Tibial nerve (tissue), 4 donors: ENCODE measurements around the gene SCFD1. TPM values are rescaled to one million over a fixed set of nuclear protein-coding genes. Genes with fewer than 3 reads are reported as not detected.

Source experiments
- DNase-seq, 2 donors: peaks; one replicate each; pipeline ENCODE4 v3.0.0-alpha.2; 2019; ENCODE audit warnings: low spot score in 2 of 2
- H3K27ac ChIP-seq, 4 donors: fragments of 200-600 bp; sonication (generic) in 3 of 4; one replicate each; pipeline ENCODE4 v1.5.1; 2017 to 2019; ENCODE audit warnings: mild to moderate bottlenecking in 1 of 4
- H3K27me3 ChIP-seq, 2 donors: fragments of 200-600 bp; sonication (generic) in 1 of 2; one replicate each; pipeline versions ENCODE4 v1.5.1 to v1.6.0; 2017 to 2019
- H3K36me3 ChIP-seq, 3 donors: fragments of 200-600 bp; sonication (generic); one replicate each; pipeline ENCODE4 v1.5.1; 2018 to 2019
- H3K4me1 ChIP-seq, 4 donors: fragments of 200-600 bp; sonication (generic) in 3 of 4; one replicate each; pipeline ENCODE4 v1.5.1; 2017 to 2019
- H3K4me3 ChIP-seq, 4 donors: fragments of 200-600 bp; sonication (generic) in 3 of 4; one replicate each; pipeline ENCODE4 v1.5.1; 2017 to 2019; ENCODE audit warnings: mild to moderate bottlenecking in 1 of 4, moderate library complexity in 1 of 4
- H3K9me3 ChIP-seq, 4 donors: fragments of 200-600 bp; sonication (generic) in 3 of 4; one replicate each; pipeline ENCODE4 v1.5.1; 2017 to 2019
- EP300 ChIP-seq, 2 donors: sonication (generic); formaldehyde crosslinking; IDR thresholded peaks; one replicate each; pipeline ENCODE4 v1.6.1; 2017; ENCODE audit warnings: antibody characterized with exemption in 2 of 2, mild to moderate bottlenecking in 1 of 2
- POLR2A ChIP-seq, 2 donors: fragments of 450-650 bp; IDR thresholded peaks; one replicate each; pipeline ENCODE4 v1.6.1; 2017; ENCODE audit warnings: antibody characterized with exemption in 2 of 2, mild to moderate bottlenecking in 2 of 2, moderate library complexity in 2 of 2
- WGBS, 2 donors: methylation state at CpG; one replicate each; pipeline ENCODE4 v1.1.5; 2018; 5-methylcytosine and 5-hydroxymethylcytosine counted together
- total RNA-seq, 4 donors: library from RNA; depleted of rRNA; stranded (reverse); fragments of >200 nt; gene quantifications; one replicate each; pipeline ENCODE4 v1.1.0, GENCODE V29; 2016
- TF ChIP-seq, protein P1 (sequence below), 5 experiments: fragments of 200-600 bp in 3 of 5; fragments of 450-650 bp in 2 of 5; sonication (generic) in 3 of 5; IDR thresholded peaks; one replicate each; pipeline ENCODE4 v1.5.1; 2016 to 2019; ENCODE audit warnings: antibody characterized with exemption in 5 of 5, mild to moderate bottlenecking in 3 of 5, moderate library complexity in 2 of 5

SCFD1 gene
- total RNA-seq, 4 donors from 2014 or later, result 44.1 to 131 (median 75.0) TPM

DNA sequence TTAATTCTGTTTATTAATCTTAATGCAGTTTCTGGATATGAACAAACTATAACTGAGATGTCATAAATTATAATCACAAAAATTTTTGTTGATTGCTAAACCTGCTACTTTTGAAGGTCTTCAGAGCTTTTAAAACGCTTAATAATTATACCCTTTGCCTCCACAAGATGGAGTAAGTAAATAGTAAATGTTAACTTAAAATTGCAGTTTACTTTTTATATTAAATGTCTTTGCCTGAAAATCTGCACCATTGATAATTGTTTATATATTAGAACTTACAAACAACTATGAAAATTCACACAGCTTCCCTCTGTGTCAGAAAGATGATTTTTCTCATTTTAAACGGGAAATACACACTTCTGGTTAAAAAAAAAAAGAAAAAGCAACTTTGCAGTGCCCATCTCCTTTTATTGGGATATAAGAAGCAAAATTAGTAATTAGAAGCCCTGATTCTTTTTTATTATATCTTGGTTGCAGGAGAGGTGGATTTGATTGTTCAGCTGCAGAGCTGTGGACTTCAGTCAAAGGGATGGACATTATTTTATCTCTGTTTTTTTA lies 35.6 kb downstream of the SCFD1 start:
- no peak overlapping the region for H3K4me3 ChIP-seq
- H3K36me3 ChIP-seq, result peaks cover 0 to 61% (median 5%) of the 10 kb centered on the region in 3 donors
- no peak overlapping the region for H3K27ac ChIP-seq
- H3K9me3 ChIP-seq, result no peaks in the 10 kb centered on the region
- H3K4me1 ChIP-seq, result no peaks in the 10 kb centered on the region
- DNase-seq, result no peak
- 52 to 54% methylated on average over 2 of the region's 2 CpGs for WGBS, 2 donors
- TF ChIP-seq, protein P1, sequence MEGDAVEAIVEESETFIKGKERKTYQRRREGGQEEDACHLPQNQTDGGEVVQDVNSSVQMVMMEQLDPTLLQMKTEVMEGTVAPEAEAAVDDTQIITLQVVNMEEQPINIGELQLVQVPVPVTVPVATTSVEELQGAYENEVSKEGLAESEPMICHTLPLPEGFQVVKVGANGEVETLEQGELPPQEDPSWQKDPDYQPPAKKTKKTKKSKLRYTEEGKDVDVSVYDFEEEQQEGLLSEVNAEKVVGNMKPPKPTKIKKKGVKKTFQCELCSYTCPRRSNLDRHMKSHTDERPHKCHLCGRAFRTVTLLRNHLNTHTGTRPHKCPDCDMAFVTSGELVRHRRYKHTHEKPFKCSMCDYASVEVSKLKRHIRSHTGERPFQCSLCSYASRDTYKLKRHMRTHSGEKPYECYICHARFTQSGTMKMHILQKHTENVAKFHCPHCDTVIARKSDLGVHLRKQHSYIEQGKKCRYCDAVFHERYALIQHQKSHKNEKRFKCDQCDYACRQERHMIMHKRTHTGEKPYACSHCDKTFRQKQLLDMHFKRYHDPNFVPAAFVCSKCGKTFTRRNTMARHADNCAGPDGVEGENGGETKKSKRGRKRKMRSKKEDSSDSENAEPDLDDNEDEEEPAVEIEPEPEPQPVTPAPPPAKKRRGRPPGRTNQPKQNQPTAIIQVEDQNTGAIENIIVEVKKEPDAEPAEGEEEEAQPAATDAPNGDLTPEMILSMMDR (IDR thresholded peaks at IDR 0.05), result peak in 1 of 5 experiments; percentile 15
- TF ChIP-seq EP300 (IDR thresholded peaks at IDR 0.05), result no peak
- H3K27me3 ChIP-seq, result no peaks in the 10 kb centered on the region

DNA sequence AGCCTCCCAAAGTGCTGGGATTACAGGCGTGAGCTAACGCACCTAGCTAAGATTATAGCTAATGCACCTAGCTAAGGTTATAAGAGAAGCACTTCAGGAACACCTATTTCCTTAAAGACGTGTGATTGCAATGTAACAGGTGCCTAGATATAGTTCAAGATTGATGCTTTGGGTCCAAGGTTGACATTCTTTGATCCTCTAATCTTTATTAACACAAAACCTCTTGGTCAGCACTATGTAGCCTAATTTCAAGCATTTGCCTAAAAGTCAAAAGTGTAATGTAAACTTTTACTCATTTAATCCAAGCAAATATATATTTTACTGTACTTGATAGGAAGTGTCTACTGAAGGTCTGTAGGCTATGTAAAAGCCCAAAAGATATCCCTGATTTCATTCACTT lies 36.5 kb downstream of the SCFD1 start:
- Histone ChIP-seq H3K9me3 (no peaks in the 10 kb centered on the region), H3K27me3 (no peaks in the 10 kb centered on the region), H3K36me3 (peaks cover 0 to 56% (median 5%) of the 10 kb centered on the region in 3 donors), H3K4me1 (no peaks in the 10 kb centered on the region), H3K27ac (no peak overlapping the region), H3K4me3 (no peak overlapping the region)
- DNase-seq, result no peak
- WGBS, 2 donors, result 95% methylated on average over 3 of the region's 3 CpGs
- no peak for TF ChIP-seq EP300 (IDR thresholded peaks at IDR 0.05)
- TF ChIP-seq, protein P1 (IDR thresholded peaks at IDR 0.05), result no peak
- no peak for TF ChIP-seq POLR2A (IDR thresholded peaks at IDR 0.05)

DNA sequence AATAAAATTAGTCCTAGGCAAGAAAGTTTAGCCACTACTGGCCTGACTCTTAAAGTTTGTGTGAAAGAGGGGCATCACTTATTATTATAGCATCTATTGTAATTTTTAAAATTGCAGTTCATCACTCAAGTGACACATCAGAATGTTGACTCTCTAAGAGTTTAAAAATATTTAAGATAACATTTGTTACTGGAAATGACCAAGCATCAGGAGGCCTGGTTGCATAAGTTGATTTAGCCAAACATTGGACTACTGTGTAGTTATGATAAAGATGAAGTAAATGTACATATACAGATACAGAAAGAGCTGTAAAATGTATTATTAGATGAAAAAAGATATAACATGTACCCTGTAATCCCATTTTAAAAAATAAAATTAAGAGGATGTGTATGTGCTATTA lies 47.5 kb downstream of the SCFD1 start:
- TF ChIP-seq EP300 (IDR thresholded peaks at IDR 0.05) (no peak), POLR2A (IDR thresholded peaks at IDR 0.05) (no peak)
- TF ChIP-seq, protein P1 (IDR thresholded peaks at IDR 0.05), result no peak
- Histone ChIP-seq H3K36me3 (peaks cover 0 to 36% (median 0%) of the 10 kb centered on the region in 3 donors), H3K27me3 (no peaks in the 10 kb centered on the region), H3K4me1 (no peaks in the 10 kb centered on the region), H3K27ac (no peak overlapping the region), H3K9me3 (no peaks in the 10 kb centered on the region), H3K4me3 (no peak overlapping the region)
- DNase-seq, result no peak

DNA sequence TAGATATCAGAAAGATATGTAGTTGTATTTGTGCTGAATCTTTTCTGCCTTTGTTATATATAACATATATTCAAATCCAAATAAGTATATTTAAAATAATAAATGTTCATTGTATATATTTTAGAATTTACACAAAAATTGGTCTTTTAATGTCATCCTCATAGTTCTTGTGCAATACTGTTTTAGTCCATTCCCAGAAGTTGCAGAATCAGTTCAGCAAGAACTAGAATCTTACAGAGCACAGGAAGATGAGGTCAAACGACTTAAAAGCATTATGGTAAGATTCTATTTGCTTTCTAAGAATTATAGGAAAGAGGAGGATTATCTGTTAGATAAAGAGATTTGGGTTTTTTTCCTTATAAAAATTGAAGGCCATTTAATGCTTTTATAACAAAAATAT lies 51.0 kb downstream of the SCFD1 start:
- no peak overlapping the region for H3K27ac ChIP-seq
- peaks cover 0 to 71% (median 0%) of the 10 kb centered on the region in 3 donors for H3K36me3 ChIP-seq
- no peaks in the 10 kb centered on the region for H3K27me3 ChIP-seq
- WGBS, 2 donors, result 66 to 83% methylated on average over 1 of the region's 1 CpG
- no peak overlapping the region for H3K4me3 ChIP-seq
- no peak for DNase-seq
- no peaks in the 10 kb centered on the region for H3K9me3 ChIP-seq
- TF ChIP-seq EP300 (IDR thresholded peaks at IDR 0.05) (no peak), POLR2A (IDR thresholded peaks at IDR 0.05) (no peak)
- TF ChIP-seq, protein P1 (IDR thresholded peaks at IDR 0.05), result no peak
- H3K4me1 ChIP-seq, result no peaks in the 10 kb centered on the region

DNA sequence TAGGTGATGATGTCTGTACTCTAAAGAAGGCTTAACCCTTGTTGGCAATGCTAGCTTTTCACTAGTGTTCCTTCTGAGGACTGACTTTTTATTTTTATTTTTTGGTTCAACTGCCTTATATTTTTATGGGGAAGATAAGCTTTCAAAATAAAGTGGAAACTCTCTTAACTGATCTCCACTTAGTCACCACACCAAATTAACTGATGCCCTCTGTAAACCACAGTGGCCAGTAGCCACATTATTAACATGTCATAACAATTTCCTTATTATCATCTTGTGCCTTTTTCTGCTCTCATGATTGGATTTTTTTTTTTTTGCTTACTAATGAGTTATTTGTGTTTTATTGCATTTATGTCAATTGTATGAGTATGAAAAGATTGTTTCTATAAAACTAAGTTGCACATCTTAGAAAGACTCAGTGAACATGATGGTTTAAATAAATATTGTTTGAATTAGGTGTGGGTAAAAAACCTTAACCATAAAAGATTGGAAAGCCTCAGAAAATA lies 56.9 kb downstream of the SCFD1 start:
- Histone ChIP-seq H3K36me3 (peaks cover 0 to 85% (median 7%) of the 10 kb centered on the region in 3 donors), H3K4me3 (no peak overlapping the region), H3K27me3 (no peaks in the 10 kb centered on the region), H3K9me3 (no peaks in the 10 kb centered on the region), H3K27ac (no peak overlapping the region), H3K4me1 (no peaks in the 10 kb centered on the region)
- no peak for DNase-seq
- no peak for TF ChIP-seq POLR2A (IDR thresholded peaks at IDR 0.05)
- TF ChIP-seq, protein P1 (IDR thresholded peaks at IDR 0.05), result no peak
